Spleen (tissue), 7 donors: ENCODE results near the gene SLC16A8.

Source experiments
- POLR2A ChIP-seq, 3 donors: fragments of 450-650 bp; IDR thresholded peaks; one replicate each; pipeline ENCODE4 v1.5.1; 2017; ENCODE audit warnings: antibody characterized with exemption in 3 of 3, mild to moderate bottlenecking in 1 of 3
- TF ChIP-seq, protein P1 (sequence below), 11 experiments: fragments of 200-600 bp in 7 of 11; fragments of 450-650 bp in 4 of 11; sonication (generic) in 4 of 11; IDR thresholded peaks in 8 of 11; conservative IDR thresholded peaks in 3 of 11; 1 replicate in 7 of 11; 2 replicates in 4 of 11; pipeline versions ENCODE4 v1.4.0 to v1.8.0; 2016 to 2021; ENCODE audit warnings: antibody characterized with exemption in 11 of 11, inconsistent platforms in 4 of 11, mild to moderate bottlenecking in 1 of 11
- donor health status: DM: no; HTN: no; CAD: no; lungs with moderate emphysema.
- donor health status: DM: no; HTN: no; CAD: no.
- donor health status: DM: no; HTN: no; CAD: no.

DNA sequence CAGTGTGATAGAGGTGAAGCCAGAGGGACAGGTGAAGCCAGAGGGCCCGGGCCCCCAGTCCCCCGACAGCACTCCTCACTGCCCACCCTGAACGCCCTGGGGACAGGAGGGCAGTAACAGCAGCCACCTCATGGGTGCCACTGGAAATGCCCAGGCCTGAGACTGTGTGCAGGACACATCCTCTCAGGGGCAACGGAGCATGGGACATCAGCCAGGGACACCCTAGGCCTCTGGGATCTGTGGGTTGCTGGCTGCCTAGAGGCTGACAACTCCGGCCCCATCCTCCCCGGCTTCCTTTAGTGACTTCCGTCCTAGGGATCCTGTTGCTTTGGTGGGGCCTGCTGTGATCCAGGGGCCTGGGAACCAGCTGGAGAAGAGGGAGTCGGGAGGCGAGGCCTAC, 43.9 kb upstream of the SLC16A8 start:
- TF ChIP-seq, protein P1, sequence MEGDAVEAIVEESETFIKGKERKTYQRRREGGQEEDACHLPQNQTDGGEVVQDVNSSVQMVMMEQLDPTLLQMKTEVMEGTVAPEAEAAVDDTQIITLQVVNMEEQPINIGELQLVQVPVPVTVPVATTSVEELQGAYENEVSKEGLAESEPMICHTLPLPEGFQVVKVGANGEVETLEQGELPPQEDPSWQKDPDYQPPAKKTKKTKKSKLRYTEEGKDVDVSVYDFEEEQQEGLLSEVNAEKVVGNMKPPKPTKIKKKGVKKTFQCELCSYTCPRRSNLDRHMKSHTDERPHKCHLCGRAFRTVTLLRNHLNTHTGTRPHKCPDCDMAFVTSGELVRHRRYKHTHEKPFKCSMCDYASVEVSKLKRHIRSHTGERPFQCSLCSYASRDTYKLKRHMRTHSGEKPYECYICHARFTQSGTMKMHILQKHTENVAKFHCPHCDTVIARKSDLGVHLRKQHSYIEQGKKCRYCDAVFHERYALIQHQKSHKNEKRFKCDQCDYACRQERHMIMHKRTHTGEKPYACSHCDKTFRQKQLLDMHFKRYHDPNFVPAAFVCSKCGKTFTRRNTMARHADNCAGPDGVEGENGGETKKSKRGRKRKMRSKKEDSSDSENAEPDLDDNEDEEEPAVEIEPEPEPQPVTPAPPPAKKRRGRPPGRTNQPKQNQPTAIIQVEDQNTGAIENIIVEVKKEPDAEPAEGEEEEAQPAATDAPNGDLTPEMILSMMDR (IDR thresholded peaks at IDR 0.05 in 8 of 11, conservative IDR thresholded peaks at IDR 0.05 in 3 of 11): no peak
- TF ChIP-seq POLR2A (IDR thresholded peaks at IDR 0.05): no peak
